ENCODE data around the gene TMEM127. TPM values are rescaled to one million over a fixed set of nuclear protein-coding genes. Genes with fewer than 3 reads are reported as not detected.

Gene TMEM127
- total and polyA plus RNA-seq, 2 experiments from 2014 or later, result 33.6 to 44.4 TPM

GRCh38 chr2:96250188-96250587, 15.6 kb downstream of the TMEM127 start:
- Histone ChIP-seq H3K27me3 (no peaks in the 10 kb centered on the region), H3K79me2 (peaks cover 2% of the 10 kb centered on the region), H3K9me3 (ENCODE audit: low read depth) (no peaks in the 10 kb centered on the region), H4K20me1 (ENCODE audit: insufficient read depth, poor library complexity, severe bottlenecking) (no peaks in the 10 kb centered on the region), H3K4me2 (no peak overlapping the region), H3K9me2 (replicated peaks; ENCODE audit: insufficient read depth) (no peaks in the 10 kb centered on the region), H3K4me1 (ENCODE audit: insufficient read depth) (peaks cover 7% of the 10 kb centered on the region), H3K4me3 (no peak overlapping the region), H3K36me3 (replicated peaks; ENCODE audit: insufficient read depth, low read depth) (no peaks in the 10 kb centered on the region), H3K27ac (peak overlapping the region; percentile 52), H2AFZ (no peak overlapping the region)
- whole genome bisulfite sequencing (ENCODE audit: low lambda C conversion rate, missing lambda C conversion rate), result 91% methylated on average over 6 of the region's 6 CpGs
- no peak for DNase-seq (ENCODE audit: low spot score)
- TF ChIP-seq EZH2phosphoT487 (IDR thresholded peaks at IDR 0.05; ENCODE audit: low read depth, severe bottlenecking, unreplicated experiment) (no peak), CTCF (IDR thresholded peaks at IDR 0.05; ENCODE audit: poor library complexity) (no peak), EZH2 (IDR thresholded peaks at IDR 0.05; ENCODE audit: borderline replicate concordance) (no peak)

DNA sequence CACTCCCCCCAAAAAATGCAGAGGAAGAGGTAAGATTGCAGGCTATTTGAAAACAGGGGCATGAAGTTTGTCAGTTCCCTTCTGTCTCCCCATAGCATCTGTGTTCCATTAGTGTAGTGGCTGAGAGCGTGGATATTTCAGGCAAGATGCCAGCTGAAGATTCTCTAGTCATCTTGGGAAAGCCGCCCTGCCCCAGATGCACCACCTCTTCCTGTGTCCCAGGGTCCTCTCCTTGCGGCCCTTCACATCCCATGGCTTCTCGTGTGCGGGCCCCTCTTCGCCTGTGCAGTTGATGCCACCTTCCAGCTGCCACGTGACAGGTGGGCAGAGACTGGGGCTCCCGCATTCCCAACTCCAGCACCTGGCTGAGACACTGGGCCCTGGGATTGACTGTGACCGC, 16.1 kb downstream of the TMEM127 start:
- peak; percentile 50 for DNase-seq (ENCODE audit: low spot score)
- no peaks in the 10 kb centered on the region for H3K27me3 ChIP-seq
- H3K27ac ChIP-seq, result peak overlapping the region; percentile 52
- H2AFZ ChIP-seq, result no peak overlapping the region
- H4K20me1 ChIP-seq (ENCODE audit: insufficient read depth, poor library complexity, severe bottlenecking), result no peaks in the 10 kb centered on the region
- no peaks in the 10 kb centered on the region for H3K9me2 ChIP-seq (replicated peaks; ENCODE audit: insufficient read depth)
- H3K9me3 ChIP-seq (ENCODE audit: low read depth), result no peaks in the 10 kb centered on the region
- whole genome bisulfite sequencing (ENCODE audit: low lambda C conversion rate, missing lambda C conversion rate), result 71% methylated on average over 9 of the region's 9 CpGs
- no peaks in the 10 kb centered on the region for H3K36me3 ChIP-seq (replicated peaks; ENCODE audit: insufficient read depth, low read depth)
- no peak overlapping the region for H3K4me3 ChIP-seq
- TF ChIP-seq EZH2phosphoT487 (IDR thresholded peaks at IDR 0.05; ENCODE audit: low read depth, severe bottlenecking, unreplicated experiment) (no peak), CTCF (IDR thresholded peaks at IDR 0.05; ENCODE audit: poor library complexity) (no peak), EZH2 (IDR thresholded peaks at IDR 0.05; ENCODE audit: borderline replicate concordance) (no peak)
- H3K4me2 ChIP-seq, result no peak overlapping the region
- H3K79me2 ChIP-seq, result no peaks in the 10 kb centered on the region
- peaks cover 7% of the 10 kb centered on the region for H3K4me1 ChIP-seq (ENCODE audit: insufficient read depth)

DNA sequence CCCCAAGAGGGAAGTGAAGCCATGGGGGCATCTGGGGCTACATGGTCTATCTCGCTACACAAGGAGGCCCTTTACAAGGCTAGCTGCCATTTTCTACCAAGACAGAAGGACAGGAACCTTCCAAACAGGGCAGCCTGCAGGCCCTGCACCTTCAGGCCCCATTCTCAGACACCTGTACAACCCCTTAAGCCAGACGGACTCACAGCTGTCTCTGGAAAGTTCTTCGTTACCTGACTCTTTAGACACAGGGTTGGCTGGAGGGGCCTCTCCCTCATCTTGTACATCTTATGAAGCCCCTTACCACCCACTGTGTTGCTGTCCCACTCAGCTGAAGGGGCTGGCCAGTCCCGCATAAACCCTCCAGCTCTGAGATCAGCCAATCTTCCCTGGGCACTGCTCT, 17.2 kb downstream of the TMEM127 start:
- Histone ChIP-seq H3K4me2 (no peak overlapping the region), H3K4me1 (ENCODE audit: insufficient read depth) (peaks cover 7% of the 10 kb centered on the region), H3K4me3 (no peak overlapping the region), H3K27ac (no peak overlapping the region), H3K27me3 (no peaks in the 10 kb centered on the region), H3K9me3 (ENCODE audit: low read depth) (no peaks in the 10 kb centered on the region), H3K36me3 (replicated peaks; ENCODE audit: insufficient read depth, low read depth) (no peaks in the 10 kb centered on the region), H2AFZ (no peak overlapping the region), H3K79me2 (no peaks in the 10 kb centered on the region), H4K20me1 (ENCODE audit: insufficient read depth, poor library complexity, severe bottlenecking) (no peaks in the 10 kb centered on the region), H3K9me2 (replicated peaks; ENCODE audit: insufficient read depth) (no peaks in the 10 kb centered on the region)
- WGBS (ENCODE audit: low lambda C conversion rate, missing lambda C conversion rate), result 93% methylated on average over 4 of the region's 4 CpGs
- TF ChIP-seq EZH2phosphoT487 (IDR thresholded peaks at IDR 0.05; ENCODE audit: low read depth, severe bottlenecking, unreplicated experiment) (no peak), CTCF (IDR thresholded peaks at IDR 0.05; ENCODE audit: poor library complexity) (no peak), EZH2 (IDR thresholded peaks at IDR 0.05; ENCODE audit: borderline replicate concordance) (no peak)
- DNase-seq (ENCODE audit: low spot score), result no peak

DNA sequence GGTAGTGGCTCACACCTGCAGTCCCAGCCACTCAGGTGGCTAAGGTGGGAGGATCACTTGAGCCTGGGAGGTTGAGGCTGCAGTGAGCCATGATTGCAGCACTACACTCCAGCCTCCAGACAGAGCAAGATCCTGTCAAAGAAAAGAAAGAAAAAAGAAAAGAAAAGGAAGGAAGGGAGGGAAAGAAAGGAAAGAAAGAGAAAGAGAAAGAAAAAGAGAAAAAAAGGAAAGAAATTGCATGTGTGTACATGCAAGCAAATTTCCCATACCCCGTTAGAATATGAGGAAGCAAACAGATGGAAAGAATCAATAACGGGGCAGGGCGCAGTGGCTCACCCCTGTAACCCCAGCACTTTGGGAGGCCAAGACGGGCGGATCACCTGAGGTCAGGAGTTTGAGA, 17.9 kb downstream of the TMEM127 start:
- H3K27me3 ChIP-seq, result no peaks in the 10 kb centered on the region
- H3K79me2 ChIP-seq, result no peaks in the 10 kb centered on the region
- H3K4me3 ChIP-seq, result no peak overlapping the region
- 86% methylated on average over 5 of the region's 5 CpGs for WGBS (ENCODE audit: low lambda C conversion rate, missing lambda C conversion rate)
- H3K27ac ChIP-seq, result no peak overlapping the region
- no peaks in the 10 kb centered on the region for H4K20me1 ChIP-seq (ENCODE audit: insufficient read depth, poor library complexity, severe bottlenecking)
- TF ChIP-seq CTCF (IDR thresholded peaks at IDR 0.05; ENCODE audit: poor library complexity) (no peak), EZH2 (IDR thresholded peaks at IDR 0.05; ENCODE audit: borderline replicate concordance) (no peak), EZH2phosphoT487 (IDR thresholded peaks at IDR 0.05; ENCODE audit: low read depth, severe bottlenecking, unreplicated experiment) (no peak)
- peaks cover 7% of the 10 kb centered on the region for H3K4me1 ChIP-seq (ENCODE audit: insufficient read depth)
- no peak for DNase-seq (ENCODE audit: low spot score)
- no peaks in the 10 kb centered on the region for H3K36me3 ChIP-seq (replicated peaks; ENCODE audit: insufficient read depth, low read depth)
- no peaks in the 10 kb centered on the region for H3K9me3 ChIP-seq (ENCODE audit: low read depth)
- H3K9me2 ChIP-seq (replicated peaks; ENCODE audit: insufficient read depth), result no peaks in the 10 kb centered on the region
- no peak overlapping the region for H3K4me2 ChIP-seq
- no peak overlapping the region for H2AFZ ChIP-seq

Measured in hepatocyte (in vitro differentiated cells).